ENCODE data around the gene RPS19. TPM values are rescaled to one million over a fixed set of nuclear protein-coding genes. Genes with fewer than 3 reads are reported as not detected.

The RPS19 gene
- total RNA-seq, 4 donors from 2014 or later: 595 to 1,336 (median 1,016) TPM

GRCh38 chr19:41862445-41862986 lies 2.5 kb downstream of the RPS19 start:
- Histone ChIP-seq H3K4me3 (no peak overlapping the region), H3K27ac (no peak overlapping the region)
- WGBS, 2 donors (ENCODE audit: low coverage in 1 of 2): 38 to 48% methylated on average over 1 to 2 of the region's 2 CpGs

DNA sequence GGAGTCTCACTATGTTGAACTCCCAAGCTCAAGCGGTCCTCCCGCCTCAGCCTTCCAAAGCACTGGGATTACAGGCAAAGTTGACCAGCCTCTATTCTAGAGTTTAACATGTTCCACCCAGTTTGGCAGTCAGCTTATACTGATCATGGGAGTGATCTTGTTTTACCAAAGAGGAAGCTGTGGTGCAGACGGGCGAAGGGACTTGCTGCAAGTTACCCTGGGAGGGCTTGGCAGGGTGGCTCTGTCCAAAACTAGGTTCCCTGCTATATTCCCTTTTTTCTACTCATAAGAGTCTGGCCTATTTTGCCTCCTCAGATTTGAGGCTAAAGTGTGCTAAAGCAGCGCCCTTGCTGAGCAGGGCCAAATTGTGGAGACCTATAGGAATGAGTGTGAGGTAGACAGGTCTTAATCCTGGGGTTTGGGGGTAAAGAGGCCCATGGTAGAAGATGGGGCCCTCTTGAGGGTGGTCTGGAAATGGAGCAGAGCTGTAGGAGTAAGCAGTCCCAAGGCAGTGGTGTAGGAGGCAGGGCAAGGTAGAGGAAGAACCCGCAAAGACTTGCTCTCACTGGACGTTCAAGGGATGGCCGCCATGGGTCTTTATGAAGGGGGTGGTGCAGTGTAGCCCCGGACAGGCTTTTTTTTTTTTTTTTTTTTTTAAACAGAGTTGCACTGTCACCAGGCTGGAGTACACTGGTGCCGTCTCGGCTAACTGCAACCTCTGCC lies 3.3 kb downstream of the RPS19 start:
- no peak for TF ChIP-seq EP300 (IDR thresholded peaks at IDR 0.05; ENCODE audit: low read depth)
- no peak for DNase-seq
- Histone ChIP-seq H3K27ac (no peak overlapping the region), H3K4me1 (peaks cover 34 to 68% (median 41%) of the 10 kb centered on the region in 4 donors), H3K36me3 (peaks cover 0 to 28% (median 11%) of the 10 kb centered on the region in 4 donors), H3K4me3 (no peak overlapping the region), H3K9me3 (no peaks in the 10 kb centered on the region), H3K27me3 (no peaks in the 10 kb centered on the region)
- 74 to 84% methylated on average over 9 to 11 of the region's 11 CpGs for WGBS, 2 donors (ENCODE audit: low coverage in 1 of 2)
- intact Hi-C loops (cut with DNase I; ENCODE audit: low total_unique reads): no loop called here
- in situ Hi-C loops (cut with MboI; ENCODE audit: low pct_ligation_motif_present in 1 of 4, low pct_unique_long_range_greater_than_20kb in 1 of 4, low sequenced_read_pairs in 3 of 4): no loop called here

More at GRCh38 chr19:41862445-41862986, 2.5 kb downstream of the RPS19 start:
- peaks cover 0 to 28% (median 11%) of the 10 kb centered on the region in 4 donors for H3K36me3 ChIP-seq
- in situ Hi-C loops (cut with MboI; ENCODE audit: low pct_ligation_motif_present in 1 of 4, low pct_unique_long_range_greater_than_20kb in 1 of 4, low sequenced_read_pairs in 3 of 4) (no loop called here), intact Hi-C loops (cut with DNase I; ENCODE audit: low total_unique reads) (no loop called here)
- no peak for TF ChIP-seq POLR2AphosphoS5 (IDR thresholded peaks at IDR 0.05)
- no peak for TF ChIP-seq POLR2A (IDR thresholded peaks at IDR 0.05)
- no peak for TF ChIP-seq EP300 (IDR thresholded peaks at IDR 0.05; ENCODE audit: low read depth)
- no peak for TF ChIP-seq CTCF (IDR thresholded peaks at IDR 0.05)
- H3K9me3 ChIP-seq: no peaks in the 10 kb centered on the region
- no peak for DNase-seq
- no peaks in the 10 kb centered on the region for H3K27me3 ChIP-seq
- H3K4me1 ChIP-seq: peaks cover 29 to 60% (median 38%) of the 10 kb centered on the region in 4 donors

GRCh38 chr19:41864374-41864773 lies 4.3 kb downstream of the RPS19 start:
- no peak overlapping the region for H3K4me3 ChIP-seq
- DNase-seq: no peak
- H3K9me3 ChIP-seq: no peaks in the 10 kb centered on the region
- H3K4me1 ChIP-seq: peaks cover 34 to 74% (median 46%) of the 10 kb centered on the region in 4 donors
- no peak overlapping the region for H3K27ac ChIP-seq
- 84% methylated on average over 5 of the region's 5 CpGs; no CpG with 5 or more reads in 1 of the 2 donors for WGBS, 2 donors (ENCODE audit: low coverage in 1 of 2)
- TF ChIP-seq CTCF (IDR thresholded peaks at IDR 0.05) (no peak), POLR2A (IDR thresholded peaks at IDR 0.05) (no peak), EP300 (IDR thresholded peaks at IDR 0.05; ENCODE audit: low read depth) (no peak), POLR2AphosphoS5 (IDR thresholded peaks at IDR 0.05) (no peak)
- no peaks in the 10 kb centered on the region for H3K27me3 ChIP-seq
- in situ Hi-C loops (cut with MboI; ENCODE audit: low pct_ligation_motif_present in 1 of 4, low pct_unique_long_range_greater_than_20kb in 1 of 4, low sequenced_read_pairs in 3 of 4) (no loop called here), intact Hi-C loops (cut with DNase I; ENCODE audit: low total_unique reads) (no loop called here)
- H3K36me3 ChIP-seq: peaks cover 0 to 35% (median 14%) of the 10 kb centered on the region in 4 donors

DNA sequence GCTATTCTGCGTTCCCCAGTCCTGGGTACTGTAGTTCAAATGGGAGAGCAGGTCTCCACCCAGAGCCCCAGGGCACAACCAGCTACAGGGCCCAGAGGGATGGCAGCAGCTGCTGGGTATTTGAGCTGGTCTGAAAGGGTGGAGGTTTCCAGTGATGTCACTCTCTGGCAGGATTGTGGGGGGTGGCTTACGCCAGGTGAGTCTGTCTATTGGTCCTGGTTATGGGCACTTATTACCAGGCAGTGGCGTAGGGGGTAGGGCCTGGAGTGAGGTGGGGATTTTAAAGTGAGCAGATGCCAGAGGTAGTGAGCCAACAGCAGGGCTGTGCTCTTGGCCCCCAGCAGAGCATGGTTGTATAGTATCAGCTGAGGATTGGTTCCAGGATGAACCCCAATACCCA lies 6.2 kb downstream of the RPS19 start:
- in situ Hi-C loops (cut with MboI; ENCODE audit: low pct_ligation_motif_present in 1 of 4, low pct_unique_long_range_greater_than_20kb in 1 of 4, low sequenced_read_pairs in 3 of 4) (no loop called here), intact Hi-C loops (cut with DNase I; ENCODE audit: low total_unique reads) (no loop called here)
- DNase-seq: no peak
- H3K4me3 ChIP-seq: no peak overlapping the region
- WGBS, 2 donors (ENCODE audit: low coverage in 1 of 2): 88% methylated on average over 3 of the region's 3 CpGs; no CpG with 5 or more reads in 1 of the 2 donors
- no peak for TF ChIP-seq POLR2AphosphoS5 (IDR thresholded peaks at IDR 0.05)
- TF ChIP-seq POLR2A (IDR thresholded peaks at IDR 0.05): no peak
- TF ChIP-seq EP300 (IDR thresholded peaks at IDR 0.05; ENCODE audit: low read depth): no peak
- TF ChIP-seq CTCF (IDR thresholded peaks at IDR 0.05): no peak
- peaks cover 30 to 86% (median 50%) of the 10 kb centered on the region in 4 donors for H3K4me1 ChIP-seq
- H3K27ac ChIP-seq: no peak overlapping the region
- no peaks in the 10 kb centered on the region for H3K9me3 ChIP-seq
- no peaks in the 10 kb centered on the region for H3K27me3 ChIP-seq
- peaks cover 0 to 42% (median 18%) of the 10 kb centered on the region in 4 donors for H3K36me3 ChIP-seq
